ENCODE data around the gene SH3GL1.

SH3GL1 gene

GRCh38 chr19:4443966-4444764 lies 43.8 kb upstream of the SH3GL1 start:
- no peak overlapping the region for H3K9ac ChIP-seq (ENCODE audit: low read length)
- H3K9me3 ChIP-seq (ENCODE audit: low read length): no peaks in the 10 kb centered on the region
- peaks cover 3% of the 10 kb centered on the region for H3K4me1 ChIP-seq (ENCODE audit: insufficient read depth, low read length)
- peaks cover 40% of the 10 kb centered on the region for H3K36me3 ChIP-seq (ENCODE audit: insufficient read depth, low read length)
- H3K27ac ChIP-seq (ENCODE audit: low read depth, low read length): no peak overlapping the region
- H3K27me3 ChIP-seq (ENCODE audit: control insufficient read depth in 1 of 2, insufficient read depth in 2 of 2, low read length in 2 of 2): no peaks in the 10 kb centered on the region
- no peak overlapping the region for H3K4me3 ChIP-seq (ENCODE audit: low read depth in 1 of 2, low read length in 2 of 2)

- no peak overlapping the region for H3K27ac ChIP-seq (ENCODE audit: low read depth, low read length)
- H3K9ac ChIP-seq (ENCODE audit: low read length): no peak overlapping the region
- H3K36me3 ChIP-seq (ENCODE audit: insufficient read depth, low read length): peaks cover 30% of the 10 kb centered on the region
- no peaks in the 10 kb centered on the region for H3K27me3 ChIP-seq (ENCODE audit: control insufficient read depth in 1 of 2, insufficient read depth in 2 of 2, low read length in 2 of 2)
- no peaks in the 10 kb centered on the region for H3K9me3 ChIP-seq (ENCODE audit: low read length)
- no peaks in the 10 kb centered on the region for H3K4me1 ChIP-seq (ENCODE audit: insufficient read depth, low read length)
- no peak overlapping the region for H3K4me3 ChIP-seq (ENCODE audit: low read depth in 1 of 2, low read length in 2 of 2)
These were observed 42.8 kb upstream of the SH3GL1 start for GRCh38 chr19:4443188-4443587.

- Histone ChIP-seq H3K36me3 (ENCODE audit: insufficient read depth, low read length) (peaks cover 26% of the 10 kb centered on the region), H3K4me3 (ENCODE audit: low read depth in 1 of 2, low read length in 2 of 2) (no peak overlapping the region), H3K4me1 (ENCODE audit: insufficient read depth, low read length) (no peaks in the 10 kb centered on the region), H3K9me3 (ENCODE audit: low read length) (no peaks in the 10 kb centered on the region), H3K27me3 (ENCODE audit: control insufficient read depth in 1 of 2, insufficient read depth in 2 of 2, low read length in 2 of 2) (no peaks in the 10 kb centered on the region), H3K9ac (ENCODE audit: low read length) (no peak overlapping the region), H3K27ac (ENCODE audit: low read depth, low read length) (no peak overlapping the region)
These were observed 42.4 kb upstream of the SH3GL1 start for GRCh38 chr19:4442819-4443146.

DNA sequence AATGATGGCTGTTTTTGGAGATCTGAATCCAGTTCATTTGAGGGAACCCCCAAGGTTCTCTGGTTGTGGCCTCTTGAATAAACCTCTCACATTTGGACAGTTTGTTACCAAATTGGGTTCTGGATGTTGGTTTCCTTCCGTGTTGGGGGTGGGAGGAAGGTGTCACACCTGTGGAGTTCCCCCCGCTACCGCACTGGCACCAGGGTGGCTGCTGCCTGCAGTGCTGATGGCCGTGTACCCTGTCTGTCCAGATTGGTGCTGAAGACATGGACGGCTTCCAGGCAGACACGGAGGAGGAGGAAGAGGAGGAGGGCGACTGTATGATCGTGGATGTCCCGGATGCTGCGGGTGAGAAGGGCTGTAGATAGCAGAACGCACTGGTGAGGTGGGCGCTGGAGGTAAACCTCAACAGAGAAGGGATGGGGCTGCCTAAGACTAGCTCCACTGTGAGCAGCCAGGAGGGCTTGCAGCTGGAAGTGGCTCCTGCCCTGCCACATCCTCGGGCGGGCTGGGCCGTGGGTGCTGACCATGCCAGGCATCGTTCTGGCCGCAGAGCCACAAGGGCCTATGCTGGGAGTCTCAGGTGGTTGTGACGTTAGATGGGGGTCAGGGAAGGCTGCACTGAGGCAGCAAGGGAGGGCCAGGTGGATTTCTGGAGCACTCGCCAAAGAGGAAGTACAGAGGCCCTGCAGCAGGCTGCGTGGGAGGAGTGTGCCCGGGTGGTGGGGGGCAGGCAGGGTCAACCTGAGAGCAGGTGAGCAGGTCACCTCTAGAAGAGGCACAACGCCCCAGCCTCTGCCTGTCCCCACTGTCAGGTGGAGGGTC lies 41.9 kb upstream of the SH3GL1 start:
- Histone ChIP-seq H3K4me1 (ENCODE audit: insufficient read depth, low read length) (no peaks in the 10 kb centered on the region), H3K27ac (ENCODE audit: low read depth, low read length) (no peak overlapping the region), H3K27me3 (ENCODE audit: control insufficient read depth in 1 of 2, insufficient read depth in 2 of 2, low read length in 2 of 2) (no peaks in the 10 kb centered on the region), H3K4me3 (ENCODE audit: low read depth in 1 of 2, low read length in 2 of 2) (no peak overlapping the region), H3K36me3 (ENCODE audit: insufficient read depth, low read length) (peaks cover 20% of the 10 kb centered on the region), H3K9me3 (ENCODE audit: low read length) (no peaks in the 10 kb centered on the region), H3K9ac (ENCODE audit: low read length) (no peak overlapping the region)

DNA sequence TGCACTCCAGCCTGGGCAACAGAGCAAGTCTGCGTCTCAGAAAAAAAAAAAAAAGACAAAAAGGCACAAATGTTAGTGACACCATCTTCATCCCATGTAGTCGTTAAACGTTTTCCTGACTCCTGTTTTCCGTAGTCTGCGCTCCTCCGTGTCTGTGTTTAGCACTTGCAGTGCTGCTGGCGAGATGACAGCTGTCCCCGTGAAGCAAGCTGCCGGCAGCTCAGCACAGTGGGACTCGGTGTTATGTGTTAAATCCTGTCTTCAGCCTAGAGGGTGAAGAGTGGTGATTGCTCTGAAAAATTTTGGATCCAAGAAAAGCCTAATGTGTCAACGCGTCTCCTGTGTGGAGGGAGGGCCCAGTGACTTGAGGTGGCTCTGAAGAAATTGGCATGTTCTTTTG lies 38.9 kb upstream of the SH3GL1 start:
- no peak overlapping the region for H3K4me3 ChIP-seq (ENCODE audit: low read depth in 1 of 2, low read length in 2 of 2)
- H3K36me3 ChIP-seq (ENCODE audit: insufficient read depth, low read length): no peaks in the 10 kb centered on the region
- no peak overlapping the region for H3K27ac ChIP-seq (ENCODE audit: low read depth, low read length)
- no peak overlapping the region for H3K9ac ChIP-seq (ENCODE audit: low read length)
- H3K4me1 ChIP-seq (ENCODE audit: insufficient read depth, low read length): no peaks in the 10 kb centered on the region
- H3K9me3 ChIP-seq (ENCODE audit: low read length): no peaks in the 10 kb centered on the region
- H3K27me3 ChIP-seq (ENCODE audit: control insufficient read depth in 1 of 2, insufficient read depth in 2 of 2, low read length in 2 of 2): no peaks in the 10 kb centered on the region

DNA sequence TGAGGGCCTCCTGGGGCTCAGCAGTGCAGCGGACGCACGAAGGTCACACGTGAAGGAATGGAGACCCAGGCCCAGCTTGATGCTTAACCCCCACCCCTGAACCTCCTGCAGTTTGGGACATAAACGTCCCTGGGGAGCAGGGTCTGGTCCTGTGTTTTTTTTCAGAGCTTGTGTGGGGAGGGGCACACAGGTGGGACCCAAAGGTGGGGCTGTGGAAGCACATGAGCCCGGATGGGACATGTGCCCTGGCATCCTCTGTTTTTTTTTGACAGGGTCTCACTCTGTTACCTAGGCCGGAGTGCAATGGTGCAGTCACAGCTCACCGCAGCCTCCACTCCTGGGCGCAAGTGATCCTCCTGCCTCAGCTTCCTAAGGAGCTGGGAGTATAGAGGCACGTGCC lies 36.8 kb upstream of the SH3GL1 start:
- no peaks in the 10 kb centered on the region for H3K36me3 ChIP-seq (ENCODE audit: insufficient read depth, low read length)
- H3K4me1 ChIP-seq (ENCODE audit: insufficient read depth, low read length): no peaks in the 10 kb centered on the region
- H3K9me3 ChIP-seq (ENCODE audit: low read length): no peaks in the 10 kb centered on the region

GRCh38 chr19:4436231-4436630 lies 35.9 kb upstream of the SH3GL1 start:
- no peak overlapping the region for H3K27ac ChIP-seq (ENCODE audit: low read depth, low read length)
- H3K9ac ChIP-seq (ENCODE audit: low read length): no peak overlapping the region
- no peaks in the 10 kb centered on the region for H3K27me3 ChIP-seq (ENCODE audit: control insufficient read depth in 1 of 2, insufficient read depth in 2 of 2, low read length in 2 of 2)
- no peaks in the 10 kb centered on the region for H3K36me3 ChIP-seq (ENCODE audit: insufficient read depth, low read length)
- no peak overlapping the region for H3K4me3 ChIP-seq (ENCODE audit: low read depth in 1 of 2, low read length in 2 of 2)
- no peaks in the 10 kb centered on the region for H3K4me1 ChIP-seq (ENCODE audit: insufficient read depth, low read length)
- H3K9me3 ChIP-seq (ENCODE audit: low read length): no peaks in the 10 kb centered on the region

More for the DNA sequence above, 36.8 kb upstream of the SH3GL1 start:
- Histone ChIP-seq H3K27ac (ENCODE audit: low read depth, low read length) (no peak overlapping the region), H3K9ac (ENCODE audit: low read length) (no peak overlapping the region), H3K27me3 (ENCODE audit: control insufficient read depth in 1 of 2, insufficient read depth in 2 of 2, low read length in 2 of 2) (no peaks in the 10 kb centered on the region), H3K4me3 (ENCODE audit: low read depth in 1 of 2, low read length in 2 of 2) (no peak overlapping the region)

GRCh38 chr19:4434391-4434790 lies 34.0 kb upstream of the SH3GL1 start:
- Histone ChIP-seq H3K4me1 (ENCODE audit: insufficient read depth, low read length) (no peaks in the 10 kb centered on the region), H3K9me3 (ENCODE audit: low read length) (no peaks in the 10 kb centered on the region), H3K4me3 (ENCODE audit: low read depth in 1 of 2, low read length in 2 of 2) (no peak overlapping the region), H3K36me3 (ENCODE audit: insufficient read depth, low read length) (no peaks in the 10 kb centered on the region), H3K9ac (ENCODE audit: low read length) (no peak overlapping the region), H3K27me3 (ENCODE audit: control insufficient read depth in 1 of 2, insufficient read depth in 2 of 2, low read length in 2 of 2) (no peaks in the 10 kb centered on the region), H3K27ac (ENCODE audit: low read depth, low read length) (no peak overlapping the region)

- Histone ChIP-seq H3K36me3 (ENCODE audit: insufficient read depth, low read length) (no peaks in the 10 kb centered on the region), H3K4me1 (ENCODE audit: insufficient read depth, low read length) (no peaks in the 10 kb centered on the region), H3K9ac (ENCODE audit: low read length) (no peak overlapping the region), H3K27ac (ENCODE audit: low read depth, low read length) (no peak overlapping the region), H3K4me3 (ENCODE audit: low read depth in 1 of 2, low read length in 2 of 2) (no peak overlapping the region), H3K9me3 (ENCODE audit: low read length) (no peaks in the 10 kb centered on the region), H3K27me3 (ENCODE audit: control insufficient read depth in 1 of 2, insufficient read depth in 2 of 2, low read length in 2 of 2) (no peaks in the 10 kb centered on the region)
These were observed 32.7 kb upstream of the SH3GL1 start for GRCh38 chr19:4432918-4433506.

DNA sequence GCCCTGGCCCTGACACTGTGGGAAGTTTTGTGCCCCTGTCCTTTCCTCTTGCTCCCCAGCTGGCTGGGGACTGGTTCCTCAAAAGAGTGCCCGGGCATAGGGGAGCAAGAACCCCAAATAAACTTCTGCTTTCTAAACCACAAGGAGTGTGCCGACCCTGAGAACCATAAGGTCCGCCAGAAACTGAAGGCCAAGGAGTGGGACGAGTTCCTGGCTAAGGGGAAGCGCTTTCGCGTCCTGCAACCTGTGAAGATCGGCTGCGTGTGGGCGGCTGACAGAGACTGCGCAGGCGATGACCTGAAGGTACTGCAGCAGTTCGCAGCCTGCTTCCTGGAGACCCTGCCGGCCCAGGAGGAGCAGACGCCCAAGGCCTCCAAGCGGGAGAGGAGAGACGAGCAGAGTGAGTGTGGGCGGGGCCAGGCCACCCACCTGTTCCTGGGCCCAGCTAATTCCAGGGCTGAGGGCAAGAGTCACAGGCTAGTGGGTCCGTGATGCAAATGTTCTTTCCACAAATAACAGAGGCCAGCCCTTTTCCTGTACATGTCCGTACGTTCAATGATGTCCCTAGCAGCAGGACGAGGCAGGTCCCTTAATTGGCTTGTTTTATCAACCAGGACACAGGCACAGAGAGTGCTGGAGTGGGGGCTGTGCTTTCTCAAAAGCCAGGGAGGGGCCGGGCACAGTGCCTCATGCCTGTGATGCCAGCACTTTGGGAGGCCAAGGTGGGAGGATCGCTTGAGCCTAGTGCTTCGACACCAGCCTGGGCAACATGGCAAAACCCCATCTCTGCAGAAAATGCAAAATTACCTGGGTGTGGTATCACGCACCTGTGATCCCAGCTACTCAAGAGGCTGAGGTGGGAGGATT lies 31.7 kb upstream of the SH3GL1 start:
- no peaks in the 10 kb centered on the region for H3K36me3 ChIP-seq (ENCODE audit: insufficient read depth, low read length)
- H3K27ac ChIP-seq (ENCODE audit: low read depth, low read length): no peak overlapping the region
- no peaks in the 10 kb centered on the region for H3K9me3 ChIP-seq (ENCODE audit: low read length)
- H3K4me3 ChIP-seq (ENCODE audit: low read depth in 1 of 2, low read length in 2 of 2): no peak overlapping the region
- no peaks in the 10 kb centered on the region for H3K4me1 ChIP-seq (ENCODE audit: insufficient read depth, low read length)
- H3K9ac ChIP-seq (ENCODE audit: low read length): no peak overlapping the region
- H3K27me3 ChIP-seq (ENCODE audit: control insufficient read depth in 1 of 2, insufficient read depth in 2 of 2, low read length in 2 of 2): no peaks in the 10 kb centered on the region

DNA sequence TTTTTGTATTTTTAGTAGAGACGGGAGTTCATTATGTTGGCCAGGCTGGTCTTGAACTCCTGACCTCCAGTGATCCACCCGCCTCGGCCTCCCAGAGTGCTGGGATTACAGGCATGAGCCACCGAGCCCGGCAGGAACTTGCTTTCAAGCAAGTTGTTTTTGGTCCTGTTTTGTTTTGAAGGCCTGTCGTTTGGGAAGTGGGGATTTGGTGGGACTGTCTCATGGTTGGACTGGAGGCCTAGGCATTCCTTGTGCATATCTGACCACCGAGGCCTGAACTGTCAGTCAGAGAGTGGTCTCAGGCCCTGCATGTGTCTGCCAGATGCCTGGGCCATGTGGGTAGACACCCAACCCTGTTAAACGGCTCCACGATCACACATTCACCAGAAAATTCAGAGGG lies 30.9 kb upstream of the SH3GL1 start:
- H3K27ac ChIP-seq (ENCODE audit: low read depth, low read length): no peak overlapping the region
- H3K27me3 ChIP-seq (ENCODE audit: control insufficient read depth in 1 of 2, insufficient read depth in 2 of 2, low read length in 2 of 2): no peaks in the 10 kb centered on the region
- H3K36me3 ChIP-seq (ENCODE audit: insufficient read depth, low read length): no peaks in the 10 kb centered on the region
- no peak overlapping the region for H3K4me3 ChIP-seq (ENCODE audit: low read depth in 1 of 2, low read length in 2 of 2)
- no peak overlapping the region for H3K9ac ChIP-seq (ENCODE audit: low read length)
- H3K9me3 ChIP-seq (ENCODE audit: low read length): no peaks in the 10 kb centered on the region
- H3K4me1 ChIP-seq (ENCODE audit: insufficient read depth, low read length): no peaks in the 10 kb centered on the region

Measured in muscle layer of colon (tissue), 2 donors.